Testis (tissue), 3 donors: ENCODE data around the gene NAA20. TPM values are rescaled to one million over a fixed set of nuclear protein-coding genes. Genes with fewer than 3 reads are reported as not detected.

Source experiments
- DNase-seq: peaks from one replicate; pipeline ENCODE4 v3.0.0-alpha.2; 2019
- H3K27ac ChIP-seq, 2 donors: fragments of 200-600 bp; sonication (generic); one replicate each; pipeline ENCODE4 v1.5.1; 2019
- H3K27me3 ChIP-seq: fragments of 200-600 bp; sonication (generic); one replicate; pipeline ENCODE4 v1.5.1; 2019
- H3K36me3 ChIP-seq: fragments of 200-600 bp; sonication (generic); one replicate; pipeline ENCODE4 v1.5.1; 2017; ENCODE audit warnings: low read depth; ENCODE audit errors: missing control alignments
- H3K4me1 ChIP-seq: fragments of 200-600 bp; sonication (generic); one replicate; pipeline ENCODE4 v1.5.1; 2019
- H3K4me3 ChIP-seq, 2 donors: fragments of 200-600 bp; sonication (generic); one replicate each; pipeline ENCODE4 v1.5.1; 2017 to 2019
- H3K9me3 ChIP-seq: fragments of 200-600 bp; sonication (generic); one replicate; pipeline ENCODE4 v1.5.1; 2017
- CTCF ChIP-seq, 3 experiments: fragments of 450-650 bp in 2 of 3; fragments of 200-600 bp in 1 of 3; sonication (generic) in 1 of 3; IDR thresholded peaks; one replicate each; pipeline ENCODE4 v1.5.1; 2016 to 2019; ENCODE audit warnings: antibody characterized with exemption in 3 of 3, mild to moderate bottlenecking in 2 of 3, moderate library complexity in 1 of 3
- POLR2A ChIP-seq: fragments of 450-650 bp; IDR thresholded peaks from one replicate; pipeline ENCODE4 v1.6.1; 2017; ENCODE audit warnings: antibody characterized with exemption, mild to moderate bottlenecking, moderate library complexity
- WGBS, 2 donors: methylation state at CpG; one replicate each; pipeline ENCODE4 v1.1.5; 2018; 5-methylcytosine and 5-hydroxymethylcytosine counted together
- intact Hi-C: fragments of 100-400 bp; cut with DNase I; formaldehyde crosslinking; loops from one replicate; pipeline ENCODE4 v1.15.1; 2023; ENCODE audit warnings: low total_unique reads
- polyA plus RNA-seq: library from polyadenylated mRNA; stranded (reverse); fragments of 350-450 nt; fragmentation: Illumina TruSeq; extraction: RNeasy Lipid Tissue Mini Kit (QIAGEN cat#74804); gene quantifications from one replicate; pipeline ENCODE4 v1.2.3, GENCODE V29; 2014; ENCODE audit warnings: low read depth, low replicate concordance; ENCODE audit not compliant: insufficient read depth
- total RNA-seq, 2 donors: library from RNA; depleted of rRNA; stranded (reverse); fragments of >200 nt; gene quantifications; one replicate each; pipeline ENCODE4 v1.2.3, GENCODE V29; 2016

The NAA20 gene
- total and polyA plus RNA-seq, 3 donors from 2014 or later, result 41.3 to 176 (median 53.9) TPM

GRCh38 chr20:20060234-20060998 lies 43.3 kb downstream of the NAA20 start:
- intact Hi-C loops, result no loop called here
- 86 to 88% methylated on average over 6 of the region's 6 CpGs for WGBS, 2 donors
- no peaks in the 10 kb centered on the region for H3K36me3 ChIP-seq
- H3K27ac ChIP-seq, result no peak overlapping the region
- no peak overlapping the region for H3K4me3 ChIP-seq
- DNase-seq, result no peak
- no peaks in the 10 kb centered on the region for H3K4me1 ChIP-seq
- no peaks in the 10 kb centered on the region for H3K27me3 ChIP-seq
- TF ChIP-seq POLR2A (no peak), CTCF (IDR thresholded peaks at IDR 0.05) (no peak)
- H3K9me3 ChIP-seq, result no peaks in the 10 kb centered on the region

- H3K36me3 ChIP-seq, result no peaks in the 10 kb centered on the region
- H3K4me1 ChIP-seq, result no peaks in the 10 kb centered on the region
- intact Hi-C loops, result no loop called here
- H3K9me3 ChIP-seq, result no peaks in the 10 kb centered on the region
- H3K27me3 ChIP-seq, result no peaks in the 10 kb centered on the region
- WGBS, 2 donors, result 69 to 73% methylated on average over 12 of the region's 12 CpGs
- no peak overlapping the region for H3K4me3 ChIP-seq
- TF ChIP-seq CTCF (IDR thresholded peaks at IDR 0.05) (no peak), POLR2A (no peak)
- no peak for DNase-seq
- no peak overlapping the region for H3K27ac ChIP-seq
Observed at GRCh38 chr20:20063941-20064702, 47.0 kb downstream of the NAA20 start.

GRCh38 chr20:20065361-20065760 lies 48.2 kb downstream of the NAA20 start:
- Histone ChIP-seq H3K9me3 (no peaks in the 10 kb centered on the region), H3K4me1 (no peaks in the 10 kb centered on the region), H3K27ac (no peak overlapping the region), H3K27me3 (no peaks in the 10 kb centered on the region), H3K4me3 (no peak overlapping the region), H3K36me3 (no peaks in the 10 kb centered on the region)
- no peak for DNase-seq
- intact Hi-C loops, result no loop called here
- 68 to 82% methylated on average over 1 of the region's 1 CpG for WGBS, 2 donors
- no peak for TF ChIP-seq POLR2A
- TF ChIP-seq CTCF (IDR thresholded peaks at IDR 0.05), result no peak

GRCh38 chr20:20070871-20071726 lies 53.9 kb downstream of the NAA20 start:
- Histone ChIP-seq H3K27ac (no peak overlapping the region), H3K4me1 (no peaks in the 10 kb centered on the region), H3K36me3 (no peaks in the 10 kb centered on the region), H3K4me3 (no peak overlapping the region), H3K27me3 (no peaks in the 10 kb centered on the region), H3K9me3 (no peaks in the 10 kb centered on the region)
- no peak for TF ChIP-seq POLR2A
- no peak for TF ChIP-seq CTCF (IDR thresholded peaks at IDR 0.05)
- 42 to 58% methylated on average over 10 of the region's 10 CpGs for WGBS, 2 donors
- DNase-seq, result no peak
- intact Hi-C loops, result no loop called here
